ENCODE data around the gene CLEC17A. TPM values are rescaled to one million over a fixed set of nuclear protein-coding genes. Genes with fewer than 3 reads are reported as not detected.
A peak's percentile ranks its signal among the peaks of the same experiment; 100 is the strongest.

CLEC17A gene
- total RNA-seq, 1 donor from 2014 or later: 0.09 TPM

GRCh38 chr19:14558370-14559066, 24.4 kb upstream of the CLEC17A start:
- DNase-seq (ENCODE audit: low read depth) (no peak), FAIRE-seq (no peak)
- no peaks in the 10 kb centered on the region for H3K9me3 Mint-ChIP-seq (ENCODE audit: unreplicated experiment)
- peaks cover 1% of the 10 kb centered on the region for H3K36me3 Mint-ChIP-seq (ENCODE audit: low read depth, unreplicated experiment)
- H3K27me3 ChIP-seq (ENCODE audit: insufficient read depth, low read length): no peaks in the 10 kb centered on the region
- H3K9ac ChIP-seq (ENCODE audit: low read length): no peak overlapping the region
- H2AFZ ChIP-seq (ENCODE audit: low read depth, low read length): no peak overlapping the region
- H3K4me3 ChIP-seq (ENCODE audit: insufficient read depth, low read depth, low read length): no peak overlapping the region
- H3K27ac Mint-ChIP-seq (ENCODE audit: unreplicated experiment): no peak overlapping the region
- peaks cover 28% of the 10 kb centered on the region for H3K79me2 ChIP-seq (ENCODE audit: insufficient read depth, low read length)
- no peaks in the 10 kb centered on the region for H3K9me3 ChIP-seq (ENCODE audit: insufficient read depth, low read depth, low read length)
- H3K4me1 Mint-ChIP-seq (ENCODE audit: low read depth, unreplicated experiment): peaks cover 6% of the 10 kb centered on the region
- no peak overlapping the region for H3K4me3 Mint-ChIP-seq (ENCODE audit: unreplicated experiment)
- H3K36me3 ChIP-seq (ENCODE audit: insufficient read depth, low read length): no peaks in the 10 kb centered on the region
- no peak overlapping the region for H3K4me2 ChIP-seq (ENCODE audit: low read length)
- no peak overlapping the region for H3K27ac ChIP-seq (ENCODE audit: low read depth, low read length)
- H4K20me1 ChIP-seq (ENCODE audit: insufficient read depth, low read length): peaks cover 39% of the 10 kb centered on the region
- no peaks in the 10 kb centered on the region for H3K27me3 Mint-ChIP-seq (ENCODE audit: low read depth, unreplicated experiment)
- TF ChIP-seq, protein P1, sequence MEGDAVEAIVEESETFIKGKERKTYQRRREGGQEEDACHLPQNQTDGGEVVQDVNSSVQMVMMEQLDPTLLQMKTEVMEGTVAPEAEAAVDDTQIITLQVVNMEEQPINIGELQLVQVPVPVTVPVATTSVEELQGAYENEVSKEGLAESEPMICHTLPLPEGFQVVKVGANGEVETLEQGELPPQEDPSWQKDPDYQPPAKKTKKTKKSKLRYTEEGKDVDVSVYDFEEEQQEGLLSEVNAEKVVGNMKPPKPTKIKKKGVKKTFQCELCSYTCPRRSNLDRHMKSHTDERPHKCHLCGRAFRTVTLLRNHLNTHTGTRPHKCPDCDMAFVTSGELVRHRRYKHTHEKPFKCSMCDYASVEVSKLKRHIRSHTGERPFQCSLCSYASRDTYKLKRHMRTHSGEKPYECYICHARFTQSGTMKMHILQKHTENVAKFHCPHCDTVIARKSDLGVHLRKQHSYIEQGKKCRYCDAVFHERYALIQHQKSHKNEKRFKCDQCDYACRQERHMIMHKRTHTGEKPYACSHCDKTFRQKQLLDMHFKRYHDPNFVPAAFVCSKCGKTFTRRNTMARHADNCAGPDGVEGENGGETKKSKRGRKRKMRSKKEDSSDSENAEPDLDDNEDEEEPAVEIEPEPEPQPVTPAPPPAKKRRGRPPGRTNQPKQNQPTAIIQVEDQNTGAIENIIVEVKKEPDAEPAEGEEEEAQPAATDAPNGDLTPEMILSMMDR (IDR thresholded peaks at IDR 0.05; ENCODE audit: insufficient read depth, low read depth, low read length): no peak
- TF ChIP-seq EZH2 (IDR thresholded peaks at IDR 0.05; ENCODE audit: insufficient read depth, low read length): no peak
- H3K4me1 ChIP-seq (ENCODE audit: insufficient read depth, low read length): peaks cover 23% of the 10 kb centered on the region

GRCh38 chr19:14559916-14560775, 22.7 kb upstream of the CLEC17A start:
- no peaks in the 10 kb centered on the region for H3K9me3 ChIP-seq (ENCODE audit: insufficient read depth, low read depth, low read length)
- peaks cover 23% of the 10 kb centered on the region for H3K79me2 ChIP-seq (ENCODE audit: insufficient read depth, low read length)
- peaks cover 1% of the 10 kb centered on the region for H3K36me3 Mint-ChIP-seq (ENCODE audit: low read depth, unreplicated experiment)
- no peak overlapping the region for H2AFZ ChIP-seq (ENCODE audit: low read depth, low read length)
- H3K9ac ChIP-seq (ENCODE audit: low read length): no peak overlapping the region
- H3K4me3 ChIP-seq (ENCODE audit: insufficient read depth, low read depth, low read length): no peak overlapping the region
- peaks cover 23% of the 10 kb centered on the region for H3K4me1 ChIP-seq (ENCODE audit: insufficient read depth, low read length)
- TF ChIP-seq, protein P1 (IDR thresholded peaks at IDR 0.05; ENCODE audit: insufficient read depth, low read depth, low read length): no peak
- no peak for TF ChIP-seq EZH2 (IDR thresholded peaks at IDR 0.05; ENCODE audit: insufficient read depth, low read length)
- no peak overlapping the region for H3K4me3 Mint-ChIP-seq (ENCODE audit: unreplicated experiment)
- peaks cover 29% of the 10 kb centered on the region for H4K20me1 ChIP-seq (ENCODE audit: insufficient read depth, low read length)
- H3K4me1 Mint-ChIP-seq (ENCODE audit: low read depth, unreplicated experiment): peaks cover 6% of the 10 kb centered on the region
- DNase-seq (ENCODE audit: low read depth): no peak
- no peak overlapping the region for H3K27ac ChIP-seq (ENCODE audit: low read depth, low read length)
- H3K9me3 Mint-ChIP-seq (ENCODE audit: unreplicated experiment): no peaks in the 10 kb centered on the region
- H3K27ac Mint-ChIP-seq (ENCODE audit: unreplicated experiment): peak overlapping the region; percentile 47
- H3K27me3 Mint-ChIP-seq (ENCODE audit: low read depth, unreplicated experiment): no peaks in the 10 kb centered on the region
- no peaks in the 10 kb centered on the region for H3K36me3 ChIP-seq (ENCODE audit: insufficient read depth, low read length)
- no peak for FAIRE-seq
- no peak overlapping the region for H3K4me2 ChIP-seq (ENCODE audit: low read length)
- H3K27me3 ChIP-seq (ENCODE audit: insufficient read depth, low read length): no peaks in the 10 kb centered on the region
